ENCODE measurements around the gene TMEM156.

- no peak for TF ChIP-seq CTCF (IDR thresholded peaks at IDR 0.05)
- no peak for TF ChIP-seq POLR2AphosphoS5 (IDR thresholded peaks at IDR 0.05)
- no peak for TF ChIP-seq POLR2A (IDR thresholded peaks at IDR 0.05)
These were observed 81.5 kb downstream of the TMEM156 start for GRCh38 chr4:38950734-38951133.

All from breast epithelium (tissue), 3 donors.